B cell (primary cell): ENCODE measurements around the gene ADIG. TPM values are rescaled to one million over a fixed set of nuclear protein-coding genes. Genes with fewer than 3 reads are reported as not detected.

Experiments used
- ATAC-seq: fragments of 200-7000 bp; cut with Tn5 transposase; one replicate; pipeline ENCODE4 v1.10.0; 2021; ENCODE audit warnings: low read depth, mild to moderate bottlenecking, moderate number of reproducible peaks, moderate library complexity
- CTCF ChIA-PET: fragments of 350-600 bp; sonication (Branson Sonifier 250); formaldehyde crosslinking; loops from one replicate; lab custom pipeline; 2021; ENCODE audit warnings: antibody characterized with exemption, inconsistent platforms; lab: Charles Lee
- POLR2A ChIA-PET: fragments of 350-600 bp; sonication (Branson Sonifier 250); formaldehyde crosslinking; loops from one replicate; lab custom pipeline; 2021; ENCODE audit warnings: antibody characterized with exemption; lab: Charles Lee
- DNase-seq: peaks from one replicate; pipeline ENCODE4 v3.0.0; 2013
- H2AFZ ChIP-seq: 2 replicates; pipeline ENCODE4 v1.6.1; 2012; ENCODE audit warnings: mild to moderate bottlenecking, low read depth, low read length; ENCODE audit not compliant: insufficient read depth, poor library complexity, severe bottlenecking
- H3K27ac ChIP-seq, 2 donors: 1 replicate in 1 of 2; 2 replicates in 1 of 2; pipeline ENCODE4 v1.5.1; 2012 to 2013; ENCODE audit warnings: low read length in 2 of 2, mild to moderate bottlenecking in 2 of 2, moderate library complexity in 1 of 2
- H3K27me3 ChIP-seq, 4 experiments: fragments of 200-600 bp in 1 of 4; sonication (generic) in 1 of 4; replicated peaks in 1 of 4; 1 replicate in 2 of 4; 2 replicates in 2 of 4; pipeline versions ENCODE4 v1.6.1 to v1.7.0; 2013 to 2016; ENCODE audit warnings: low read length in 3 of 4, mild to moderate bottlenecking in 2 of 4, mixed read lengths in 1 of 4, moderate library complexity in 1 of 4; ENCODE audit not compliant: insufficient read depth in 4 of 4, control insufficient read depth in 3 of 4; ENCODE audit errors: control extremely low read depth in 1 of 4
- H3K36me3 ChIP-seq, 2 experiments: replicated peaks in 1 of 2; 1 replicate in 1 of 2; 2 replicates in 1 of 2; pipeline versions ENCODE4 v1.6.1 to v1.7.1; 2013; ENCODE audit warnings: low read length in 1 of 2; ENCODE audit not compliant: insufficient read depth in 2 of 2, control insufficient read depth in 1 of 2; ENCODE audit errors: control extremely low read depth in 1 of 2, extremely low read depth in 1 of 2
- H3K4me1 ChIP-seq, 2 donors: fragments of 200-600 bp in 1 of 2; sonication (generic) in 1 of 2; 1 replicate in 1 of 2; 2 replicates in 1 of 2; pipeline versions ENCODE4 v1.5.1 to v1.6.1; 2013 to 2017; ENCODE audit warnings: low read length in 2 of 2; ENCODE audit not compliant: control insufficient read depth in 2 of 2, insufficient read depth in 2 of 2
- H3K4me2 ChIP-seq: replicated peaks from 2 replicates; pipeline ENCODE3; 2012; ENCODE audit warnings: mild to moderate bottlenecking, low read depth, low read length; ENCODE audit not compliant: poor library complexity, severe bottlenecking
- H3K4me3 ChIP-seq, 5 experiments: fragments of 200-600 bp in 1 of 5; sonication (generic) in 1 of 5; 1 replicate in 3 of 5; 2 replicates in 2 of 5; pipeline versions ENCODE4 v1.5.1 to v1.7.0; 2011 to 2016; ENCODE audit warnings: low read length in 4 of 5, mild to moderate bottlenecking in 4 of 5, low read depth in 2 of 5, control low read depth in 1 of 5, moderate library complexity in 1 of 5; ENCODE audit not compliant: insufficient read depth in 1 of 5; ENCODE audit errors: control extremely low read depth in 1 of 5, extremely low read depth in 1 of 5
- H3K79me2 ChIP-seq: fragments of 200-600 bp; sonication (generic); one replicate; pipeline ENCODE4 v1.6.0; 2016; ENCODE audit warnings: low read length; ENCODE audit not compliant: control insufficient read depth, insufficient read depth
- H3K9ac ChIP-seq: fragments of 200-600 bp; sonication (generic); 2 replicates; pipeline ENCODE4 v1.6.1; 2017; ENCODE audit warnings: mild to moderate bottlenecking, low read length, moderate library complexity
- H3K9me3 ChIP-seq, 3 donors: one replicate each; pipeline versions ENCODE4 v1.6.1 to v1.7.1; 2013; ENCODE audit warnings: low read length in 2 of 3; ENCODE audit not compliant: control insufficient read depth in 2 of 3, insufficient read depth in 1 of 3; ENCODE audit errors: control extremely low read depth in 1 of 3
- H4K20me1 ChIP-seq: 2 replicates; pipeline ENCODE4 v1.6.0; 2012; ENCODE audit warnings: mild to moderate bottlenecking, low read length; ENCODE audit not compliant: insufficient read depth, control insufficient read depth, poor library complexity, severe bottlenecking
- H3K27ac Mint-ChIP-seq: one replicate; pipeline ENCODE4 v1.8.0; 2021; ENCODE audit warnings: mixed read lengths
- H3K27me3 Mint-ChIP-seq: one replicate; pipeline ENCODE4 v1.8.0; 2021; ENCODE audit warnings: mixed read lengths
- H3K4me1 Mint-ChIP-seq: one replicate; pipeline ENCODE4 v1.8.0; 2021; ENCODE audit warnings: mixed read lengths
- H3K4me3 Mint-ChIP-seq: one replicate; pipeline ENCODE4 v1.8.0; 2021; ENCODE audit warnings: mixed read lengths
- H3K9me3 Mint-ChIP-seq: one replicate; pipeline ENCODE4 v1.8.0; 2022; ENCODE audit warnings: mixed read lengths; ENCODE audit not compliant: insufficient read depth
- EZH2 ChIP-seq: IDR thresholded peaks from 2 replicates; pipeline ENCODE4 v1.6.1; 2012; ENCODE audit warnings: borderline replicate concordance, low read depth, mild to moderate bottlenecking, moderate library complexity, low read length; ENCODE audit not compliant: insufficient read depth, poor library complexity, severe bottlenecking
- WGBS: methylation state at CpG from one replicate; pipeline ENCODE4 v1.1.5; 2013; ENCODE audit warnings: missing lambda C conversion rate; ENCODE audit not compliant: insufficient coverage; 5-methylcytosine and 5-hydroxymethylcytosine counted together
- intact Hi-C: fragments of 100-400 bp; cut with micrococcal nuclease; formaldehyde crosslinking; loops from one replicate; pipeline ENCODE4 v1.10.0; 2022
- polyA plus RNA-seq: library from polyadenylated mRNA; depleted of rRNA; stranded (reverse); fragments of >200 nt; gene quantifications from 2 replicates; pipeline ENCODE4 v1.2.3, GENCODE V29; 2012
- total RNA-seq, 2 donors: library from RNA; stranded (reverse); fragments of 120-200 nt in 1 of 2; gene quantifications; 1 replicate in 1 of 2; 2 replicates in 1 of 2; pipeline versions ENCODE4 v1.2.3 to v1.2.4, GENCODE V29; 2013 to 2022
- TF ChIP-seq, protein P1 (sequence below): fragments of 200-600 bp; IDR thresholded peaks from one replicate; pipeline ENCODE4 v1.8.0; 2022; ENCODE audit warnings: antibody characterized with exemption, mild to moderate bottlenecking

The ADIG gene
- total and polyA plus RNA-seq, 2 donors (not counting 1 experiment from before 2014, with no cell fraction given) = not detected

DNA sequence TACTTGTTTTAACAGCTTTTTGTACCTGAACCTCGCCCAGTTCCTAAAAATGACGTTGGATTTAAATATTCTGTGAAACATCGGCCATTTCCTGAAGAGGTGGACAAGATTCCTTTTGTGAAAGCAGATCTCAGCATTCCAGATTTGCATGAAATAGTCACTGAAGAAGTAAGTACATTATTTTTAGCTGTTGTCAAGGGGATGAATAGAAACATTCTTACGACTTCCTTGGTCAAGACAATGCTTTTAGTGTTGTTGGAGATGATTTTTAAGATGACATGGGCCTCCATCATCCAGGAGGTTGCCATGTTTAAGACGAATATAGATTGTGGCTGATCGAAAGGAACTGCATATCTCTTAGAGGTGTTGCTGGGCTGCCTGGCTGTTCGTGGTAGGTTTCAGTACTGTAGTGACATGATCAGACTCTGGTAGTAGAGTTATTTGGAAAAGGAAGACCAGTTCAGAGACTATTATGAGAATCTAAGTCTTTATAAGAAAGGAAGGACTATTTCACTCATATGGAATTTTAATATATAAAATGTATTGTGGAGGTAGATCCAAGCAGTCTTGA lies 29.9 kb upstream of the ADIG start:
- H3K4me2 ChIP-seq = no peak overlapping the region
- 98% methylated on average over 7 of the region's 7 CpGs for WGBS
- H3K27me3 Mint-ChIP-seq = no peaks in the 10 kb centered on the region
- H4K20me1 ChIP-seq = no peaks in the 10 kb centered on the region
- no peak overlapping the region for H3K9ac ChIP-seq
- H3K9me3 Mint-ChIP-seq = no peaks in the 10 kb centered on the region
- CTCF ChIA-PET = interaction anchor here (1.3 kb wide), 1 partner anchor 31 kb away, joined by 4 read pairs; no protein-coding TSS in a partner anchor
- no peak overlapping the region for H3K27ac Mint-ChIP-seq
- no peaks in the 10 kb centered on the region for H3K4me1 Mint-ChIP-seq
- DNase-seq = no peak
- H3K4me3 ChIP-seq = no peak overlapping the region
- peaks cover 20 to 78% of the 10 kb centered on the region in 2 experiments for H3K36me3 ChIP-seq
- no peak overlapping the region for H3K4me3 Mint-ChIP-seq
- intact Hi-C loops = no loop called here
- TF ChIP-seq, protein P1, sequence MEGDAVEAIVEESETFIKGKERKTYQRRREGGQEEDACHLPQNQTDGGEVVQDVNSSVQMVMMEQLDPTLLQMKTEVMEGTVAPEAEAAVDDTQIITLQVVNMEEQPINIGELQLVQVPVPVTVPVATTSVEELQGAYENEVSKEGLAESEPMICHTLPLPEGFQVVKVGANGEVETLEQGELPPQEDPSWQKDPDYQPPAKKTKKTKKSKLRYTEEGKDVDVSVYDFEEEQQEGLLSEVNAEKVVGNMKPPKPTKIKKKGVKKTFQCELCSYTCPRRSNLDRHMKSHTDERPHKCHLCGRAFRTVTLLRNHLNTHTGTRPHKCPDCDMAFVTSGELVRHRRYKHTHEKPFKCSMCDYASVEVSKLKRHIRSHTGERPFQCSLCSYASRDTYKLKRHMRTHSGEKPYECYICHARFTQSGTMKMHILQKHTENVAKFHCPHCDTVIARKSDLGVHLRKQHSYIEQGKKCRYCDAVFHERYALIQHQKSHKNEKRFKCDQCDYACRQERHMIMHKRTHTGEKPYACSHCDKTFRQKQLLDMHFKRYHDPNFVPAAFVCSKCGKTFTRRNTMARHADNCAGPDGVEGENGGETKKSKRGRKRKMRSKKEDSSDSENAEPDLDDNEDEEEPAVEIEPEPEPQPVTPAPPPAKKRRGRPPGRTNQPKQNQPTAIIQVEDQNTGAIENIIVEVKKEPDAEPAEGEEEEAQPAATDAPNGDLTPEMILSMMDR = no peak
- no peak for TF ChIP-seq EZH2
- H3K27ac ChIP-seq = no peak overlapping the region
- H3K79me2 ChIP-seq = no peaks in the 10 kb centered on the region
- no peak for ATAC-seq
- no peak overlapping the region for H2AFZ ChIP-seq
- no peaks in the 10 kb centered on the region for H3K9me3 ChIP-seq
- H3K27me3 ChIP-seq = no peaks in the 10 kb centered on the region
- POLR2A ChIA-PET = no interaction called here
- no peaks in the 10 kb centered on the region for H3K4me1 ChIP-seq

DNA sequence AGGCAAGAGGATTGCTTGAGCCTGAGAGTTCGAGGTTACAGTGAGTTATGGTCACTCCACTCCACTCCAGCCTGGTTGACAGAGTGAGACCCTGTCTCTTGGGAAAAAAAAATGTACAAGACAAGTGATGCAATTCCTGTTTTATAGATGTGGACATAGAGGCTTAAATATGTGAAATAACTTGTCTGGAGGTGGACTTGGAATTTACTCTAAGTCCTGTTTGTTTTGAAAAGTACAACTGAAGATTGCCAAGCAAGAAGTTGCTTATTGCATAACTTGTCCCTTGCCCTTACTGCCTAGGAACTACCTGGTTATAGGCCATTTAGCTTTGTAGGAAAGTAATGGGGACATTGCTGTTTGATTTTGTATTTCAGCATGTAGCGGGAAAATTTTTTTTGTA lies 26.0 kb upstream of the ADIG start:
- H3K27me3 ChIP-seq = no peaks in the 10 kb centered on the region
- no peaks in the 10 kb centered on the region for H3K4me1 ChIP-seq
- Mint-ChIP-seq H3K27me3 (no peaks in the 10 kb centered on the region), H3K27ac (no peak overlapping the region), H3K4me1 (no peaks in the 10 kb centered on the region), H3K9me3 (no peaks in the 10 kb centered on the region), H3K4me3 (no peak overlapping the region)
- peaks cover 18 to 91% of the 10 kb centered on the region in 2 experiments for H3K36me3 ChIP-seq
- no peak overlapping the region for H3K9ac ChIP-seq
- H4K20me1 ChIP-seq = no peaks in the 10 kb centered on the region
- intact Hi-C loops = no loop called here
- no peak for DNase-seq
- H3K79me2 ChIP-seq = no peaks in the 10 kb centered on the region
- H3K4me3 ChIP-seq = no peak overlapping the region
- H3K9me3 ChIP-seq = no peaks in the 10 kb centered on the region
- 100% methylated on average over 1 of the region's 2 CpGs for WGBS
- H3K27ac ChIP-seq = no peak overlapping the region
- POLR2A ChIA-PET = no interaction called here
- H3K4me2 ChIP-seq = no peak overlapping the region
- CTCF ChIA-PET = no interaction called here
- no peak for ATAC-seq
- TF ChIP-seq, protein P1 = no peak
- no peak for TF ChIP-seq EZH2
- no peak overlapping the region for H2AFZ ChIP-seq
